NCI-H82 treated with DMSO at 0.1 percent for 48 hours (cell line): Measurements from ENCODE around the gene LEMD2.

ENCODE experiments used
- DNase-seq: peaks from one replicate; lab custom pipeline; 2025; ENCODE audit not compliant: unreplicated experiment; lab: John Stamatoyannopoulos, UW

LEMD2 gene

DNA sequence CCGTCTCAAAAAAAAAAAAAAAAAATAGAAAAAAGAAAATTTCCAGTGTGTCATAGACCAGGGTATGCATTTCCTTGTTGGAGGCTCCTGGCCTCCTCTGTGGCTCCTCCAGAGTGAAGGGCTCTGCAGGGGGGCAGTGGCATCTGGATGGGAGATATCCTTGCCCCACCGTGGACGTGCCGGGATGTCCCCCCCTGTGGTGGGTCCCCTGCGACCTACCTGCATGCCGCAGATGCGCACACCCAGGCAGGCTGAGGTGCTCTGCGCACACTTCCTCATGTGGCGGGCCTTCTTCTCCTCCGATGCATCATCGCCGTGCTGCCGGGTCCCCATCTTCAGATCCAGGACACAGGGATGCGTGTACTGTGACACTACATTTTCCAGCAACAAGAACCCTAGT lies 63.7 kb downstream of the LEMD2 start:
- DNase-seq: no peak

GRCh38 chr6:33724102-33725023 lies 64.6 kb downstream of the LEMD2 start:
- no peak for DNase-seq

DNA sequence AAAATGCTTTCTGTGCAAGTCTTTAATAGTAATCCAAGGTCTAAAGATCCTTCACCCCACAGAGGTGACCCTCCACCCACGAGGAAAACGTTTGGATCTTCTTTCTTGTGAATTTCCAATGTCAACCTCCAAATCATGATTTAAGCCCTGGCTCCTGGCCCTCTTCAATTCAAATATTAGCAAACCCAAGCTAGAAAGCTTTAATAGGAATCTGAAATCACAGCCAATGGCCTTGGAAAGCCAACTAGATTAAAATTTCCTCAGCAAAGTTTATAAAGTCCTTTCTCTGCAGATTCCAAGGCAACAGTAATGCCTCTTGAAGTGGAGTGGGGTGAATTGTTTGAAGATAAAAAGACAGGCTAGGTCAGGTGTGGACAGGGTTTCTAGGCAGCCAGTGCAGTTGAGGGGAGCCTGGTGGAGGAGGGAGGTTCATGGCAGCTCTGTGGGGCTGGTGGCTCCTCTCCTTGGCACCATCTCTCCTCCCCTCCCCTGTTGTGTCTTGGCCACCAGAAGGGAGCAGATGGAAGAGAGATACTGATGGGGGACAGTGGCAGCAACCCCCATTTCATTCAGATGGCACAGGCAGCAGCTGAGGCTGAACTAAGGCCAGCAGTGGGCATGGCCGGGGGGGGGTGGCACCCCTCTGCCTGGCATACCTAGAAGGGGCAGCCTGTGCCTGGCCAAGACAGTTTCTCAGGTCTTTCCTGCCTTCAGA lies 65.4 kb downstream of the LEMD2 start:
- no peak for DNase-seq

DNA sequence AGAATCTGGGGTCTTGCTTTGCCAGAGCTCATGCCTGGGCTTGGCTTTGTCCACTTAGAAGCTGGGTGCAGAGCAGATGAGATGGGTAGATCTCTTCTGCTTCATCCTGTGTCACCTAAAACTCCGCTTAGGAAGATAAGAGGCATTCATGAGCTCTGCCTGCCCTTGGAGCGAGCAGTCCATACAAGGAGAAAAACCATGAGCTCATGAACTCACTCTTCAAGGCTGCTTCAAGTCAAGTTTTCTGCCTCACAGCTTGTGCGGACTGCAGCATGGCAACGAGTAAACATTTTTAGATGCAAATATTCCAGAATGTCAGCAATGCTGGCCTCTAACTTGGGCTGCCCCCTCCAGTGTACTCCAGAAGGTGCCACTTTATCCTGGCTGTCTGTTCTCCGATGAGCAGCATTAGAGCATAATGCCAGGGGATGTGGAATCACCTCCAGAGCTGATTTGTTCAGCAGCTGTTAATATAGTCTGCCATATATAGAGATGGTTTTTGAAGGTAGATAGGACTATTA lies 66.8 kb downstream of the LEMD2 start:
- no peak for DNase-seq

DNA sequence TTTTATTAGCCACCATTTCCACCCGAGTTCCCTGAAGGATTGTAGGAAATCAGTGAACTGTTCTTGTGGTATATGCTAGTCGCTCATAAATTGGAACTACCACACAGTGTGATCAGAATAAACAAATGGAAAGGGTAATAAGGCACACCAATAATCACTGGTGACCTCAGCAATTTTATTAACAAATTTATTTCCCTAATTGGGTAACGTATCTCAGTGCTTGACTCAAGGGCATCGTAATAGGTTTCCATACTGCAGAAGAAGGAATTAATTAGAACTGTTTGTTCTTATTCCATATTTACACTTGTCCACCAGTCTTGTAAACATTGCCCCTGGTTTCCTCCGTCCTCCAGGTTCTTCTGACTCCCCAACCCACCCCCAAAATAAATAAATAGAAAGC lies 67.4 kb downstream of the LEMD2 start:
- DNase-seq: no peak
